Thoracic aorta (tissue), 2 donors: ENCODE results near the gene MSANTD4. TPM values are rescaled to one million over a fixed set of nuclear protein-coding genes. Genes with fewer than 3 reads are reported as not detected.

Source experiments
- ATAC-seq: fragments of 150-250 bp; one replicate; pipeline ENCODE4 v1.8.0; 2017; ENCODE audit warnings: low read depth; ENCODE audit not compliant: insufficient number of reproducible peaks, low FRiP score
- DNase-seq: peaks from one replicate; pipeline ENCODE4 v3.0.0-alpha.2; 2020; ENCODE audit warnings: low spot score
- H3K27ac ChIP-seq, 2 donors: fragments of 200-600 bp; sonication (generic); 1 replicate in 1 of 2; 2 replicates in 1 of 2; pipeline ENCODE4 v1.5.1; 2016; ENCODE audit warnings: mild to moderate bottlenecking in 2 of 2, moderate library complexity in 2 of 2
- H3K27me3 ChIP-seq: fragments of 200-600 bp; sonication (generic); replicated peaks from 2 replicates; pipeline ENCODE4 v1.6.0; 2016; ENCODE audit warnings: mild to moderate bottlenecking; ENCODE audit not compliant: insufficient read depth
- H3K36me3 ChIP-seq: fragments of 200-600 bp; sonication (generic); one replicate; pipeline ENCODE4 v1.5.1; 2016
- H3K4me1 ChIP-seq, 2 donors: fragments of 200-600 bp; sonication (generic); 1 replicate in 1 of 2; 2 replicates in 1 of 2; pipeline versions ENCODE4 v1.5.1 to v1.6.0; 2016; ENCODE audit warnings: low read depth in 2 of 2, mild to moderate bottlenecking in 1 of 2; ENCODE audit not compliant: control insufficient read depth in 1 of 2
- H3K4me3 ChIP-seq: fragments of 200-600 bp; sonication (generic); 2 replicates; pipeline ENCODE4 v1.5.1; 2016; ENCODE audit warnings: mild to moderate bottlenecking
- H3K9me3 ChIP-seq: fragments of 200-600 bp; sonication (generic); 2 replicates; pipeline ENCODE4 v1.5.1; 2016
- CTCF ChIP-seq: fragments of 200-600 bp; sonication (generic); IDR thresholded peaks from one replicate; pipeline ENCODE4 v1.5.1; 2019; ENCODE audit warnings: antibody characterized with exemption
- total RNA-seq, 2 donors: library from RNA; depleted of rRNA; stranded (reverse); fragments of >200 nt; gene quantifications; one replicate each; pipeline versions ENCODE4 v1.1.0 to v1.2.3, GENCODE V29; 2016

The MSANTD4 gene
- total RNA-seq, 2 donors from 2014 or later, result 19.4 to 24.7 TPM

- TF ChIP-seq CTCF, result no peak
- Histone ChIP-seq H3K27me3 (no peaks in the 10 kb centered on the region), H3K4me1 (no peaks in the 10 kb centered on the region), H3K36me3 (no peaks in the 10 kb centered on the region), H3K27ac (no peak overlapping the region), H3K4me3 (no peak overlapping the region), H3K9me3 (no peaks in the 10 kb centered on the region)
- no peak for ATAC-seq
- DNase-seq, result no peak
Observed at GRCh38 chr11:106032861-106033260, 10.8 kb upstream of the MSANTD4 start.

GRCh38 chr11:106031936-106032335, 9.9 kb upstream of the MSANTD4 start:
- H3K4me1 ChIP-seq, result no peaks in the 10 kb centered on the region
- ATAC-seq (no peak), DNase-seq (no peak)
- TF ChIP-seq CTCF, result no peak
- H3K4me3 ChIP-seq, result no peak overlapping the region
- no peaks in the 10 kb centered on the region for H3K27me3 ChIP-seq
- H3K27ac ChIP-seq, result no peak overlapping the region
- no peaks in the 10 kb centered on the region for H3K9me3 ChIP-seq
- no peaks in the 10 kb centered on the region for H3K36me3 ChIP-seq

GRCh38 chr11:106031202-106031810, 9.3 kb upstream of the MSANTD4 start:
- Histone ChIP-seq H3K4me3 (no peak overlapping the region), H3K27me3 (no peaks in the 10 kb centered on the region), H3K27ac (no peak overlapping the region), H3K4me1 (no peaks in the 10 kb centered on the region), H3K9me3 (no peaks in the 10 kb centered on the region), H3K36me3 (no peaks in the 10 kb centered on the region)
- DNase-seq (no peak), ATAC-seq (no peak)
- no peak for TF ChIP-seq CTCF

- H3K27me3 ChIP-seq, result no peaks in the 10 kb centered on the region
- no peaks in the 10 kb centered on the region for H3K36me3 ChIP-seq
- no peaks in the 10 kb centered on the region for H3K4me1 ChIP-seq
- no peak overlapping the region for H3K27ac ChIP-seq
- ATAC-seq, result no peak
- no peak overlapping the region for H3K4me3 ChIP-seq
- no peak for DNase-seq
- H3K9me3 ChIP-seq, result no peaks in the 10 kb centered on the region
- TF ChIP-seq CTCF, result no peak
Observed at GRCh38 chr11:106030609-106031008, 8.6 kb upstream of the MSANTD4 start.

- H3K9me3 ChIP-seq, result no peaks in the 10 kb centered on the region
- H3K4me3 ChIP-seq, result peak overlapping the region; percentile 80
- no peaks in the 10 kb centered on the region for H3K36me3 ChIP-seq
- no peak for ATAC-seq
- TF ChIP-seq CTCF, result no peak
- DNase-seq, result no peak
- H3K4me1 ChIP-seq, result peaks cover 9 to 27% of the 10 kb centered on the region in 2 donors
- no peaks in the 10 kb centered on the region for H3K27me3 ChIP-seq
- H3K27ac ChIP-seq, result peak overlapping the region; percentile 60 to 80
Observed at GRCh38 chr11:106022795-106023275, 795 bp upstream of the MSANTD4 start.
